Raji (cell line): ENCODE data around the gene TRIP10.

ENCODE experiments used
- POLR2A ChIP-seq: IDR thresholded peaks from 2 replicates; pipeline ENCODE4 v1.6.1; 2011; ENCODE audit warnings: low read depth, low read length, control low read depth; ENCODE audit not compliant: insufficient read depth

The TRIP10 gene

GRCh38 chr19:6740589-6741343 lies 1.3 kb downstream of the TRIP10 start:
- no peak for TF ChIP-seq POLR2A

GRCh38 chr19:6743066-6743465 lies 3.6 kb downstream of the TRIP10 start:
- no peak for TF ChIP-seq POLR2A

- no peak for TF ChIP-seq POLR2A
Measured at GRCh38 chr19:6743714-6744380, 4.4 kb downstream of the TRIP10 start.

GRCh38 chr19:6744381-6745301 lies 5.2 kb downstream of the TRIP10 start:
- no peak for TF ChIP-seq POLR2A

- no peak for TF ChIP-seq POLR2A
Measured at GRCh38 chr19:6745965-6746364, 6.5 kb downstream of the TRIP10 start.

- no peak for TF ChIP-seq POLR2A
Measured at GRCh38 chr19:6750062-6750461, 10.6 kb downstream of the TRIP10 start.

GRCh38 chr19:6751189-6751588 lies 11.7 kb downstream of the TRIP10 start:
- TF ChIP-seq POLR2A: no peak

- no peak for TF ChIP-seq POLR2A
Measured at GRCh38 chr19:6752256-6753177, 13.0 kb downstream of the TRIP10 start.

- TF ChIP-seq POLR2A: no peak
Measured at GRCh38 chr19:6753178-6754031, 13.9 kb downstream of the TRIP10 start.

- no peak for TF ChIP-seq POLR2A
Measured at GRCh38 chr19:6754136-6754535, 14.7 kb downstream of the TRIP10 start.

- TF ChIP-seq POLR2A: no peak
Measured at GRCh38 chr19:6754653-6755463, 15.4 kb downstream of the TRIP10 start.

- no peak for TF ChIP-seq POLR2A
Measured at GRCh38 chr19:6760606-6761005, 21.1 kb downstream of the TRIP10 start.
